ENCODE data around the gene NR2E3. TPM values are rescaled to one million over a fixed set of nuclear protein-coding genes. Genes with fewer than 3 reads are reported as not detected.

NR2E3 gene
- total RNA-seq, 2 donors from 2014 or later, result not detected

GRCh38 chr15:71782422-71783165 lies 27.8 kb upstream of the NR2E3 start:
- peaks cover 23% of the 10 kb centered on the region for H3K27me3 Mint-ChIP-seq
- no peak for ATAC-seq (replicated peaks)
- peak overlapping the region; percentile 80 for H3K4me3 Mint-ChIP-seq
- H3K27ac Mint-ChIP-seq, result no peak overlapping the region
- H3K36me3 Mint-ChIP-seq (ENCODE audit: low read depth), result no peaks in the 10 kb centered on the region
- no peaks in the 10 kb centered on the region for H3K9me3 Mint-ChIP-seq
- H3K4me1 Mint-ChIP-seq, result peaks cover 20% of the 10 kb centered on the region

GRCh38 chr15:71784719-71785118 lies 25.6 kb upstream of the NR2E3 start:
- Mint-ChIP-seq H3K36me3 (ENCODE audit: low read depth) (no peaks in the 10 kb centered on the region), H3K4me3 (no peak overlapping the region), H3K27ac (peak overlapping the region; percentile 25), H3K9me3 (no peaks in the 10 kb centered on the region), H3K27me3 (peaks cover 23% of the 10 kb centered on the region), H3K4me1 (peaks cover 16% of the 10 kb centered on the region)
- no peak for ATAC-seq (replicated peaks)

DNA sequence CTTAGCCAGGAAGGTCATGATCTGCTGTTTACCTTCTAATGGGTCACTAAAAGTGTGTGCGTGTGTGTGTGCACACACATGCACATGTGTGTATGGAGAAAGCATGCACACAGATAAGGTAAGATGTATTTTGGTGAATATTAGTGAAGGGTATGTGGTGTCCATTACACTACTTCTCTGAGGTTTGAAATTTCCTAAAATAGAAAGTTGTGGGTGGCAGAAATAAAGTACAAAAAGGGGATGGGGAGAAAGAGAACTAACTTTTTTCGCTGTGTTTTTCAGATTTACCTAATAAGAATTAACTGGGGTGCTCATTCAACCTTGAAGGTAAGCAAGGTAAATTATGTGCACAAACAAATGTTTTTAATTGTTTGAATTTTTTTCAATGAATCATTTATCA lies 24.4 kb upstream of the NR2E3 start:
- ATAC-seq (replicated peaks), result no peak
- Mint-ChIP-seq H3K4me1 (peaks cover 4% of the 10 kb centered on the region), H3K27me3 (peaks cover 20% of the 10 kb centered on the region), H3K36me3 (ENCODE audit: low read depth) (no peaks in the 10 kb centered on the region), H3K9me3 (no peaks in the 10 kb centered on the region), H3K4me3 (no peak overlapping the region), H3K27ac (peak overlapping the region; percentile 57)

GRCh38 chr15:71786673-71787072 lies 23.7 kb upstream of the NR2E3 start:
- Mint-ChIP-seq H3K4me3 (no peak overlapping the region), H3K27me3 (peaks cover 20% of the 10 kb centered on the region), H3K27ac (no peak overlapping the region), H3K9me3 (no peaks in the 10 kb centered on the region), H3K4me1 (no peaks in the 10 kb centered on the region), H3K36me3 (ENCODE audit: low read depth) (no peaks in the 10 kb centered on the region)
- no peak for ATAC-seq (replicated peaks)

GRCh38 chr15:71788646-71789579 lies 21.4 kb upstream of the NR2E3 start:
- Mint-ChIP-seq H3K9me3 (no peaks in the 10 kb centered on the region), H3K4me1 (no peaks in the 10 kb centered on the region), H3K4me3 (no peak overlapping the region), H3K36me3 (ENCODE audit: low read depth) (no peaks in the 10 kb centered on the region), H3K27me3 (peaks cover 23% of the 10 kb centered on the region), H3K27ac (no peak overlapping the region)
- ATAC-seq (replicated peaks), result no peak

DNA sequence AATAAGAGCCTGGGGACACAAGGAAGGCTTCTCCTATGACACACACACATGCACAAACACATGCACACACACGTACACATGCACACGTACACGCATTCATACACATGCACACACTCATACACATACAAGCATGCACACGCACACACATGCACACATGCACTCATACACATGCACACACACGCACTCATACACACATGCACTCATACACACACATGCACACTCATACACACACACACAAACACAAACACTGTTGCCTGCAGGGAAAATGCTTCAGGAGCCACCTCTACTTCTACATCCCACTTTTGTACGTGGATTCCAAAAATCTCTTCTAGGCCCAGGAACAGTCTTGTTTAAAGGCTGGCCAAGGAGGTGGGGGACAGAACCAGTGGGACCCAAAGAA lies 20.7 kb upstream of the NR2E3 start:
- no peak for ATAC-seq (replicated peaks)
- Mint-ChIP-seq H3K27ac (no peak overlapping the region), H3K27me3 (peaks cover 19% of the 10 kb centered on the region), H3K36me3 (ENCODE audit: low read depth) (no peaks in the 10 kb centered on the region), H3K4me3 (no peak overlapping the region), H3K4me1 (no peaks in the 10 kb centered on the region), H3K9me3 (no peaks in the 10 kb centered on the region)

DNA sequence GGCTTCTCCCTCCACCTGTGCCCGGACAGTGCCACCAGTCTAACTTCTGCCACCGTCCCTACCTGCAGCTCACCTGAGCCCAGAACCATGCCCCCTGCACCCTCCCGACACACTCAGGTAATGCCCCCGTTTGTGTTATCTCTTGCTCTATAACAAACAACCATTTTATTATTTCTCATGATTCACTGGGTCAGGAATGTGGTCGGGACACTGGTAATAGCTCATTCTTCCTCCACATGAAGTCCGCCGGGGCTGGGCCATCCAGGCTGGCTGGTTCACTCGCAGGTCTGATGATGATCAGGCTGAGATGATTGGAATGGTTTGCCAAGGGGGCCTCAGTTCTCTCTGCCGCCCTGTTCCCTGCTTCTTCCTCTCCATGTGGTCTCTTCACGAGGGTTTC lies 20.3 kb upstream of the NR2E3 start:
- Mint-ChIP-seq H3K9me3 (no peaks in the 10 kb centered on the region), H3K27me3 (peaks cover 15% of the 10 kb centered on the region), H3K36me3 (ENCODE audit: low read depth) (no peaks in the 10 kb centered on the region), H3K27ac (no peak overlapping the region), H3K4me3 (no peak overlapping the region), H3K4me1 (no peaks in the 10 kb centered on the region)
- no peak for ATAC-seq (replicated peaks)

DNA sequence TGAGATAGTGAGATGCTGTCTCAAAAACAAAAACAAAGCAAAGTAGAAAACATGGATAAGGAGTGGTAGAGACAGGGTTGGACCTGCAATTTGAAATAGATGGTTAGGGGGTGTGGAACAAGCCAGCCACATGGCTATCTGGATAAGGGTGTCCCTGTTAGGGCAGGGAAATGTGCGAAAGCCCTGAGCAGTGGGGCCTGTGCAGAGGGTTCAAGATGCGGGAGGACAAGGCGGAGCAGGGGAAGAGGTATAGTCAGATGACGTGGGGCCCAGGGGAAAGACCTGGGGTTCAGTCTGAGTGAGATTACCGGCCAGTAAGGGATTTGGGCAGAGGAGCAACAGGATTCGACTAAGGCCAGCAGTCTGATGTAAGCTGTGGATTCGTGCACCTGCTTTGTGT lies 18.4 kb upstream of the NR2E3 start:
- no peak for ATAC-seq (replicated peaks)
- Mint-ChIP-seq H3K9me3 (no peaks in the 10 kb centered on the region), H3K27me3 (peaks cover 3% of the 10 kb centered on the region), H3K4me3 (no peak overlapping the region), H3K4me1 (no peaks in the 10 kb centered on the region), H3K36me3 (ENCODE audit: low read depth) (no peaks in the 10 kb centered on the region), H3K27ac (no peak overlapping the region)

DNA sequence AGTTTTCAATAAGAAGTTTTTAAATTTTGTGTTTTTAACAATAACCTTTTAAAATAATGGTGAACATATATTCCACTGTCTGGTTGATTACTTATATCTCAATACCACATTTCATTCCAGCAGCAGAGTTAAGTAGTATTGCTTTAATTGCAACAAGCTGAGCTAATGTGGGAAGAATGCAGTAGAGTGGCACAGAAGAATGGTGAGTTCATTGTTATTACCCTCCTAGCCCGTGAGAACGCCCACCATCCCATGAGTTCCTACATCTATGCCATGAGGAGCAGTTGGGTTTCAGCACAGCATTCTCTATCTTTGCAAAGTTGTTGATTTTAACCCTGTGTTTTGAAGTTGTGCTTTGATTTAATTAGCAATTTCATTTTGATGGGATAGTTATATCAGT lies 17.8 kb upstream of the NR2E3 start:
- no peaks in the 10 kb centered on the region for H3K4me1 Mint-ChIP-seq

DNA sequence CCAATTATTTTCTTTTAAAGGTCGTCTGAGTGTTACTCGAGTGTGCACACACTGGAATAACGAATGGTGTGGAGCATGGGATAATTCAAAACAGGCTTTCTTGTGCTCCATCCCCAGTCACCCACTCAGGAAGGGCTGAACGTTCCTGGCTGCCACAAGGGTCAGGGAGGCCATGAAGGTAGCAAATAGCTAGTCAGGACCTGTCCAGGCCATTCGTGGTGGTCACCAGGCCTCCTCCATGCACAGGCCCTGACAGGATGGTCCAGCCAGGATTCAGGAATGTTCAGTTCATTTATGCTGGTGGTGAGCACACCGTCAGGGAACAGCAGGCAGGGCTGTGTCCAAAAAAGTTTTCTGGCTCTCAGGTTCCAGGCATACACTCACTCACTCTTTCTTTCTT lies 11.7 kb upstream of the NR2E3 start:
- ATAC-seq (replicated peaks), result no peak
- no peak overlapping the region for H3K4me3 Mint-ChIP-seq
- H3K36me3 Mint-ChIP-seq (ENCODE audit: low read depth), result no peaks in the 10 kb centered on the region
- H3K4me1 Mint-ChIP-seq, result no peaks in the 10 kb centered on the region
- H3K27ac Mint-ChIP-seq, result no peak overlapping the region
- peaks cover 24% of the 10 kb centered on the region for H3K27me3 Mint-ChIP-seq
- no peaks in the 10 kb centered on the region for H3K9me3 Mint-ChIP-seq

More for the DNA sequence above, 17.8 kb upstream of the NR2E3 start:
- no peak overlapping the region for H3K4me3 Mint-ChIP-seq
- H3K27ac Mint-ChIP-seq, result no peak overlapping the region
- no peaks in the 10 kb centered on the region for H3K9me3 Mint-ChIP-seq
- ATAC-seq (replicated peaks), result no peak
- peaks cover 3% of the 10 kb centered on the region for H3K27me3 Mint-ChIP-seq
- H3K36me3 Mint-ChIP-seq (ENCODE audit: low read depth), result no peaks in the 10 kb centered on the region

- no peaks in the 10 kb centered on the region for H3K36me3 Mint-ChIP-seq (ENCODE audit: low read depth)
- peaks cover 24% of the 10 kb centered on the region for H3K27me3 Mint-ChIP-seq
- H3K4me1 Mint-ChIP-seq, result no peaks in the 10 kb centered on the region
- H3K9me3 Mint-ChIP-seq, result no peaks in the 10 kb centered on the region
- H3K4me3 Mint-ChIP-seq, result no peak overlapping the region
- no peak for ATAC-seq (replicated peaks)
- H3K27ac Mint-ChIP-seq, result no peak overlapping the region
These were observed 10.2 kb upstream of the NR2E3 start for GRCh38 chr15:71800190-71800589.

- peak; percentile 39 for ATAC-seq (replicated peaks)
- no peaks in the 10 kb centered on the region for H3K4me1 Mint-ChIP-seq
- no peak overlapping the region for H3K27ac Mint-ChIP-seq
- no peaks in the 10 kb centered on the region for H3K9me3 Mint-ChIP-seq
- no peaks in the 10 kb centered on the region for H3K36me3 Mint-ChIP-seq (ENCODE audit: low read depth)
- H3K4me3 Mint-ChIP-seq, result no peak overlapping the region
- peaks cover 24% of the 10 kb centered on the region for H3K27me3 Mint-ChIP-seq
These were observed 9.3 kb upstream of the NR2E3 start for GRCh38 chr15:71800835-71801745.

DNA sequence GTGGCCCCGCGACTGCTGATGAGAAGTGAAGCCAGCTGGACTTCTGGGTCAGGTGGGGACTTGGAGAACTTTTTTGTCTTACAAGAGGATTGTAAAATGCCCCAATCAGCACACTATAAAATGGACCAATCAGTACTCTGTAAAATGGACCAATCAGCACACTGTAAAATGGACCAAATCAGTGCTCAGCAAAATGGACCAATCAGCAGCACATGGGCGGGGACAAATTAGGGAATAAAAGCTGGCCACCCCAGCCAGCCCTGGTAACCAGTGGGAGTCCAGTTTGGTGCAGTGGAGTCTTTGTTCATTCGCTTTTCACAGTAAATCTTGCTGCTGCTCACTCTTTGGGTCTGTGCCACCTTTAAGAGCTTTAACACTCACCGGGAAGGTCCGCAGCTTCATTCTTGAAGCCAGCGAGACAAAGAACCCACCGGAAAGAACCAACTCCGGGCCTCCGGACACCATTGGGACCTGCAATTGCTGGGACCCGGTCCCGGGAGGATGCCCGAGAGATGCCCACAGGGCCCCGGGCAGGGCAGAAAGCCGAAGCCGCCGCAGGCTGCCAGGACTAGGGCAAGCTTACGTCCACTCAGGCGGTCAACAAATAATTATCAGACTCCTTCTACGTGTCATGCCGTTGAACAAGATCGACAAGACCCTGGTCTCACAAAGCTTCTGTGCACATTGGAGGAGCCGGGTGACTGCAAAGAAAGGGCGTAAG lies 8.3 kb upstream of the NR2E3 start:
- Mint-ChIP-seq H3K27me3 (peaks cover 24% of the 10 kb centered on the region), H3K4me3 (no peak overlapping the region), H3K9me3 (no peaks in the 10 kb centered on the region), H3K36me3 (ENCODE audit: low read depth) (no peaks in the 10 kb centered on the region), H3K27ac (no peak overlapping the region), H3K4me1 (no peaks in the 10 kb centered on the region)
- no peak for ATAC-seq (replicated peaks)

GRCh38 chr15:71802770-71803169 lies 7.6 kb upstream of the NR2E3 start:
- Mint-ChIP-seq H3K27ac (no peak overlapping the region), H3K4me3 (no peak overlapping the region), H3K36me3 (ENCODE audit: low read depth) (no peaks in the 10 kb centered on the region), H3K4me1 (no peaks in the 10 kb centered on the region), H3K9me3 (no peaks in the 10 kb centered on the region), H3K27me3 (peaks cover 24% of the 10 kb centered on the region)
- peak; percentile 60 for ATAC-seq (replicated peaks)
